Measurements from ENCODE around the gene RFTN1.

DNA sequence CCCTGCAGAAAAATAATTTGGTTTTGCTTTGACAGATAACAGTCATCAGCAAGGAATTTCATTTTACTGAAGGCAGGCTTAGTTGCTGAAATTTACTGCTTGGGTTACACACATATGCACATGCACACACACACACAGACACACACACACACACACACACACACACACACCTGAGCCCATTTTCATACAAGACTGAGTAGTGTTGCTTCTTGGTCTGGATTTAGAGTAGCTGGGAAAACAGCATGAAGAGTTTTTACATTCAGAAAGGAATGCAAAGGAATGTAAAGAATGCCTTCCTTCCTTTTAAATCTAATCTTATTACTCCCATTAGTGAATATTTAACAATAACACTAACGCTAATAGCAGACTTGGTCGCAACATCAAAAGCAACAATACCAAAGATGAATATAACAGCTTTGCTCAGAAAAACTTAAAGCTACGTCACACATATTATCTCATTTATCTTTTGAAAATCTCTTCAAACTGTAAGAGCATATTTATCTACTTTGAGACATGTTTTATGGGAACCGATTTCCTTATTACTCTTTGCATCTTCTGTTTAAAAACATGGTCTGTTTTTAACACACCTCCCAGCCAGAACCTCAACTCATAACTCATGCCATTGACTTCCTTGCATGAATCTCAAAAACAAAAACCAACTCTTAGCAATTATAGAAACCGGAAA is 32.5 kb downstream of the RFTN1 start:
- TF ChIP-seq, protein P1, sequence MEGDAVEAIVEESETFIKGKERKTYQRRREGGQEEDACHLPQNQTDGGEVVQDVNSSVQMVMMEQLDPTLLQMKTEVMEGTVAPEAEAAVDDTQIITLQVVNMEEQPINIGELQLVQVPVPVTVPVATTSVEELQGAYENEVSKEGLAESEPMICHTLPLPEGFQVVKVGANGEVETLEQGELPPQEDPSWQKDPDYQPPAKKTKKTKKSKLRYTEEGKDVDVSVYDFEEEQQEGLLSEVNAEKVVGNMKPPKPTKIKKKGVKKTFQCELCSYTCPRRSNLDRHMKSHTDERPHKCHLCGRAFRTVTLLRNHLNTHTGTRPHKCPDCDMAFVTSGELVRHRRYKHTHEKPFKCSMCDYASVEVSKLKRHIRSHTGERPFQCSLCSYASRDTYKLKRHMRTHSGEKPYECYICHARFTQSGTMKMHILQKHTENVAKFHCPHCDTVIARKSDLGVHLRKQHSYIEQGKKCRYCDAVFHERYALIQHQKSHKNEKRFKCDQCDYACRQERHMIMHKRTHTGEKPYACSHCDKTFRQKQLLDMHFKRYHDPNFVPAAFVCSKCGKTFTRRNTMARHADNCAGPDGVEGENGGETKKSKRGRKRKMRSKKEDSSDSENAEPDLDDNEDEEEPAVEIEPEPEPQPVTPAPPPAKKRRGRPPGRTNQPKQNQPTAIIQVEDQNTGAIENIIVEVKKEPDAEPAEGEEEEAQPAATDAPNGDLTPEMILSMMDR (IDR thresholded peaks at IDR 0.05), result no peak
- TF ChIP-seq EP300 (IDR thresholded peaks at IDR 0.05) (no peak), POLR2A (IDR thresholded peaks at IDR 0.05) (no peak), POLR2AphosphoS5 (IDR thresholded peaks at IDR 0.05) (no peak)

All from suprapubic skin (tissue), 4 donors.